Caco-2 (cell line): ENCODE measurements around the gene IP6K1. TPM values are rescaled to one million over a fixed set of nuclear protein-coding genes. Genes with fewer than 3 reads are reported as not detected.

Experiments
- BruUV-seq: library from RNA; stranded (reverse); fragments of 400-500 nt; replicated peaks from 2 replicates; lab custom pipeline; 2021; lab: Mats Ljungman, UMichigan
- CTCF ChIA-PET: fragments of 300-600 bp; sonication (Branson Sonifier 250); formaldehyde crosslinking; loops from one replicate; lab custom pipeline; 2022; ENCODE audit warnings: antibody characterized with exemption; lab: Charles Lee
- POLR2A ChIA-PET: fragments of 300-600 bp; sonication (Branson Sonifier 250); formaldehyde crosslinking; loops from one replicate; lab custom pipeline; 2022; ENCODE audit warnings: antibody characterized with exemption; lab: Charles Lee
- DNase-seq, 2 experiments: peaks; one replicate each; pipeline versions ENCODE4 v3.0.0 to v3.0.0-alpha.2; 2020 to 2022
- H3K27me3 ChIP-seq: replicated peaks from 2 replicates; pipeline ENCODE4 v1.6.0; 2011; ENCODE audit warnings: low read length; ENCODE audit not compliant: control insufficient read depth, insufficient read depth
- H3K36me3 ChIP-seq: 2 replicates; pipeline ENCODE4 v1.5.1; 2011; ENCODE audit warnings: low read length; ENCODE audit not compliant: control insufficient read depth, insufficient read depth
- H3K4me1 ChIP-seq: fragments of 250-450 bp; sonication (Bioruptor Pico); 2 replicates; pipeline ENCODE4 v1.5.1; 2020; ENCODE audit warnings: mild to moderate bottlenecking
- H3K4me3 ChIP-seq: 2 replicates; pipeline ENCODE4 v1.5.1; 2011; ENCODE audit warnings: low read depth, mild to moderate bottlenecking, control low read depth, low read length
- H3K9me3 ChIP-seq: fragments of 250-450 bp; sonication (Bioruptor Pico); 2 replicates; pipeline ENCODE4 v1.5.1; 2020; ENCODE audit warnings: mild to moderate bottlenecking, moderate library complexity
- H3K27ac Mint-ChIP-seq: one replicate; pipeline ENCODE4 v1.8.0; 2022; ENCODE audit warnings: mixed read lengths; ENCODE audit not compliant: unreplicated experiment
- H3K27me3 Mint-ChIP-seq: one replicate; pipeline ENCODE4 v1.8.0; 2022; ENCODE audit warnings: mixed read lengths; ENCODE audit not compliant: insufficient read depth, unreplicated experiment
- H3K36me3 Mint-ChIP-seq: one replicate; pipeline ENCODE4 v1.8.0; 2022; ENCODE audit warnings: mild to moderate bottlenecking, mixed read lengths; ENCODE audit not compliant: insufficient read depth, unreplicated experiment
- H3K4me1 Mint-ChIP-seq: one replicate; pipeline ENCODE4 v1.8.0; 2022; ENCODE audit warnings: low read depth, mixed read lengths; ENCODE audit not compliant: unreplicated experiment
- H3K4me3 Mint-ChIP-seq: one replicate; pipeline ENCODE4 v1.8.0; 2022; ENCODE audit warnings: mild to moderate bottlenecking, moderate library complexity, mixed read lengths; ENCODE audit not compliant: unreplicated experiment
- H3K9me3 Mint-ChIP-seq: one replicate; pipeline ENCODE4 v1.8.0; 2022; ENCODE audit warnings: mixed read lengths; ENCODE audit not compliant: unreplicated experiment
- CTCF ChIP-seq, 2 experiments: fragments of 200-600 bp in 1 of 2; IDR thresholded peaks; 1 replicate in 1 of 2; 2 replicates in 1 of 2; pipeline versions ENCODE4 v1.5.1 to v1.8.0; 2011 to 2022; ENCODE audit warnings: antibody characterized with exemption in 1 of 2, control low read depth in 1 of 2, inconsistent platforms in 1 of 2, low read depth in 1 of 2, low read length in 1 of 2, mild to moderate bottlenecking in 1 of 2, moderate library complexity in 1 of 2; ENCODE audit not compliant: insufficient read depth in 1 of 2, severe bottlenecking in 1 of 2, unreplicated experiment in 1 of 2
- intact Hi-C: fragments of 100-400 bp; cut with micrococcal nuclease; formaldehyde crosslinking; loops from one replicate; pipeline ENCODE4 v1.10.0; 2022; ENCODE audit not compliant: unreplicated experiment
- total RNA-seq: library from RNA; stranded (reverse); gene quantifications from 2 replicates; pipeline ENCODE4 v1.2.3, GENCODE V29; 2022

Gene IP6K1
- total RNA-seq, 1 experiment from 2014 or later, result 35.5 TPM

- ChIA-PET POLR2A (no interaction called here), CTCF (interaction anchor here (1.0 kb wide), 1 partner anchor 40 kb away, joined by 3 read pairs; no protein-coding TSS in a partner anchor)
- Mint-ChIP-seq H3K9me3 (no peaks in the 10 kb centered on the region), H3K4me3 (no peak overlapping the region), H3K27ac (no peak overlapping the region), H3K27me3 (peaks cover 2% of the 10 kb centered on the region), H3K4me1 (peaks cover 16% of the 10 kb centered on the region), H3K36me3 (peaks cover 5% of the 10 kb centered on the region)
- intact Hi-C loops, result no loop called here
- H3K4me1 ChIP-seq, result no peaks in the 10 kb centered on the region
- no peak overlapping the region for H3K4me3 ChIP-seq
- H3K9me3 ChIP-seq, result no peaks in the 10 kb centered on the region
- H3K27me3 ChIP-seq, result no peaks in the 10 kb centered on the region
- BruUV-seq, result no TSS peak
- TF ChIP-seq CTCF (IDR thresholded peaks at IDR 0.05; ENCODE audit: insufficient read depth in 1 of 2, low read depth in 1 of 2, low read length in 1 of 2, severe bottlenecking in 1 of 2, unreplicated experiment in 1 of 2), result no peak
- DNase-seq, result no peak
- no peaks in the 10 kb centered on the region for H3K36me3 ChIP-seq
These were observed 12.8 kb upstream of the IP6K1 start for GRCh38 chr3:49799105-49799504.

GRCh38 chr3:49794926-49795905 lies 8.9 kb upstream of the IP6K1 start:
- DNase-seq, result no peak
- no peak overlapping the region for H3K27ac Mint-ChIP-seq

More at GRCh38 chr3:49794926-49795905, 8.9 kb upstream of the IP6K1 start:
- no peaks in the 10 kb centered on the region for H3K4me1 ChIP-seq
- H3K36me3 Mint-ChIP-seq, result no peaks in the 10 kb centered on the region
- no peak overlapping the region for H3K4me3 ChIP-seq
- H3K4me1 Mint-ChIP-seq, result no peaks in the 10 kb centered on the region
- CTCF ChIA-PET, result interaction anchor here (0.6 to 0.7 kb wide), 2 partner anchors 37 to 134 kb away, joined by 5 to 6 read pairs; no protein-coding TSS in a partner anchor
- no peak for TF ChIP-seq CTCF (IDR thresholded peaks at IDR 0.05; ENCODE audit: insufficient read depth in 1 of 2, low read depth in 1 of 2, low read length in 1 of 2, severe bottlenecking in 1 of 2, unreplicated experiment in 1 of 2)
- H3K27me3 ChIP-seq, result no peaks in the 10 kb centered on the region
- POLR2A ChIA-PET, result no interaction called here
- intact Hi-C loops, result no loop called here
- no peaks in the 10 kb centered on the region for H3K9me3 ChIP-seq
- no TSS peak for BruUV-seq
- H3K36me3 ChIP-seq, result no peaks in the 10 kb centered on the region
- H3K27me3 Mint-ChIP-seq, result no peaks in the 10 kb centered on the region
- H3K9me3 Mint-ChIP-seq, result no peaks in the 10 kb centered on the region
- no peak overlapping the region for H3K4me3 Mint-ChIP-seq
